SK-N-SH treated with all-trans-retinoic acid at 6 μM for 48 hours (cell line): ENCODE results near the gene SCRT2.

Experiments
- ATAC-seq: fragments of 200-7000 bp; cut with Tn5 transposase; 3 replicates; pipeline ENCODE4 v1.9.1; 2020; ENCODE audit warnings: mild to moderate bottlenecking, moderate library complexity
- ARNTL ChIP-seq: fragments of 450-650 bp; formaldehyde crosslinking; IDR thresholded peaks from 2 replicates; pipeline ENCODE4 v1.5.0; 2020; ENCODE audit warnings: low read depth, mild to moderate bottlenecking, moderate library complexity, borderline replicate concordance
- BACH2 ChIP-seq: fragments of 250-450 bp; sonication (Bioruptor Pico); IDR thresholded peaks from 2 replicates; pipeline ENCODE4 v1.9.0; 2021; ENCODE audit warnings: mild to moderate bottlenecking, borderline replicate concordance
- CSDC2 ChIP-seq: fragments of 250-450 bp; sonication (Bioruptor Pico); IDR thresholded peaks from 2 replicates; pipeline ENCODE4 v1.5.0; 2020; ENCODE audit warnings: mild to moderate bottlenecking, moderate library complexity
- ESRRG ChIP-seq: fragments of 250-450 bp; sonication (Bioruptor Pico); IDR thresholded peaks from 2 replicates; pipeline ENCODE4 v1.6.1; 2021; ENCODE audit warnings: mild to moderate bottlenecking
- GLIS3 ChIP-seq: fragments of 250-450 bp; sonication (Bioruptor Pico); IDR thresholded peaks from 2 replicates; pipeline ENCODE4 v1.5.0; 2020; ENCODE audit warnings: mild to moderate bottlenecking, moderate library complexity
- ISL1 ChIP-seq: fragments of 250-450 bp; sonication (Bioruptor Pico); IDR thresholded peaks from 2 replicates; pipeline ENCODE4 v2.1.2; 2022; ENCODE audit warnings: mild to moderate bottlenecking, moderate library complexity
- OSR1 ChIP-seq: fragments of 250-450 bp; sonication (Bioruptor Pico); IDR thresholded peaks from 2 replicates; pipeline ENCODE4 v1.8.0; 2022; ENCODE audit warnings: moderate library complexity, mild to moderate bottlenecking, inconsistent platforms
- PPARA ChIP-seq: fragments of 250-450 bp; sonication (Bioruptor Pico); IDR thresholded peaks from 2 replicates; pipeline ENCODE4 v1.5.0; 2020; ENCODE audit warnings: mild to moderate bottlenecking, borderline replicate concordance
- RARB ChIP-seq: fragments of 250-450 bp; sonication (Bioruptor Pico); IDR thresholded peaks from 2 replicates; pipeline ENCODE4 v1.8.0; 2021; ENCODE audit warnings: mild to moderate bottlenecking, moderate library complexity
- SNAI2 ChIP-seq: fragments of 250-450 bp; sonication (Bioruptor Pico); IDR thresholded peaks from 2 replicates; pipeline ENCODE4 v1.5.0; 2020; ENCODE audit warnings: mild to moderate bottlenecking, moderate library complexity
- TCF4 ChIP-seq: fragments of 250-450 bp; sonication (Bioruptor Pico); IDR thresholded peaks from 2 replicates; pipeline ENCODE4 v1.8.0; 2021; ENCODE audit warnings: mild to moderate bottlenecking, moderate library complexity, borderline replicate concordance
- TOX ChIP-seq: fragments of 250-450 bp; sonication (Bioruptor Pico); IDR thresholded peaks from 2 replicates; pipeline ENCODE4 v1.8.0; 2021; ENCODE audit warnings: mild to moderate bottlenecking, moderate library complexity, borderline replicate concordance
- ZC3H10 ChIP-seq: fragments of 250-450 bp; sonication (Bioruptor Pico); IDR thresholded peaks from 2 replicates; pipeline ENCODE4 v1.5.1; 2021; ENCODE audit warnings: mild to moderate bottlenecking, moderate library complexity
- ZFP3 ChIP-seq: fragments of 250-450 bp; sonication (Bioruptor Pico); IDR thresholded peaks from 2 replicates; pipeline ENCODE4 v1.5.0; 2020; ENCODE audit warnings: mild to moderate bottlenecking, moderate library complexity
- ZFP30 ChIP-seq: fragments of 450-650 bp; formaldehyde crosslinking; IDR thresholded peaks from 2 replicates; pipeline ENCODE4 v1.5.0; 2022; ENCODE audit warnings: mild to moderate bottlenecking, moderate library complexity
- ZNF565 ChIP-seq: fragments of 450-650 bp; formaldehyde crosslinking; conservative IDR thresholded peaks from 2 replicates; pipeline ENCODE4 v1.5.0; 2020; ENCODE audit warnings: low read depth, mild to moderate bottlenecking, moderate library complexity
- ZNF70 ChIP-seq: fragments of 450-650 bp; formaldehyde crosslinking; IDR thresholded peaks from 2 replicates; pipeline ENCODE4 v1.5.0; 2020; ENCODE audit warnings: mild to moderate bottlenecking, moderate library complexity
- ZNF8 ChIP-seq: fragments of 450-650 bp; formaldehyde crosslinking; IDR thresholded peaks from 2 replicates; pipeline ENCODE4 v1.5.0; 2020; ENCODE audit warnings: mild to moderate bottlenecking, moderate library complexity
- TF ChIP-seq, protein P1 (sequence below): fragments of 250-450 bp; sonication (Bioruptor Pico); IDR thresholded peaks from 2 replicates; pipeline ENCODE4 v1.8.0; 2020; ENCODE audit warnings: mild to moderate bottlenecking, moderate library complexity, borderline replicate concordance
- TF ChIP-seq, protein P2 (sequence below): fragments of 250-450 bp; sonication (Bioruptor Pico); IDR thresholded peaks from 2 replicates; pipeline ENCODE4 v1.8.0; 2021; ENCODE audit warnings: low read depth, mild to moderate bottlenecking, moderate library complexity, borderline replicate concordance
- TF ChIP-seq, protein P3 (sequence below): fragments of 250-450 bp; sonication (Bioruptor Pico); IDR thresholded peaks from 2 replicates; pipeline ENCODE4 v1.5.1; 2020; ENCODE audit warnings: low read depth, mild to moderate bottlenecking, moderate library complexity
- TF ChIP-seq, protein P4 (sequence below): fragments of 250-450 bp; sonication (Bioruptor Pico); IDR thresholded peaks from 2 replicates; pipeline ENCODE4 v1.5.1; 2021; ENCODE audit warnings: mild to moderate bottlenecking, moderate library complexity

Gene SCRT2

DNA sequence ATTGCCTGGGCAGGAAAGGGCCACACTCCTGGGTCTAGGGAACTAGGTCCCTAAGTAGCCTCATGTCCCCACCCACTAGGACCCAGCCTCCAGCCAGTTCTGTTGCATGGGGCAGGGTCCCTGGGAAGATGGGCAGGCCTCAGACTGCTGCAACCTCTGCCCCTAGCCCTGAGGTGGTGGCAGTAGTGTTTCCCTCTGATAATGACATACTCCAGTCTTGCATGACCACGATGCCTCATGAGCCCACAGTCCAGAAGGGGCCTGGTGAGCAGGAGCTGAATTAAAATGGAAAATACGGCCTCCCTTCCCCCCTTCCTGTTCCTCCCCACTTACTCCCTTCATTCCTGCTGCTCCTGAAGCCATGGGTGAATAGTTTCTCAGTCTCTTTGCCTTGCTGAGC, 36.0 kb upstream of the SCRT2 start:
- no peak for ATAC-seq
- TF ChIP-seq ZFP3 (CRISPR knock-in tag) (no peak), ZFP30 (CRISPR knock-in tag) (no peak), GLIS3 (no peak), TOX (CRISPR knock-in tag) (no peak), ZNF70 (no peak), RARB (no peak), ISL1 (CRISPR knock-in tag) (no peak), SNAI2 (CRISPR knock-in tag) (no peak), ESRRG (CRISPR knock-in tag) (no peak)
- TF ChIP-seq, protein P1, sequence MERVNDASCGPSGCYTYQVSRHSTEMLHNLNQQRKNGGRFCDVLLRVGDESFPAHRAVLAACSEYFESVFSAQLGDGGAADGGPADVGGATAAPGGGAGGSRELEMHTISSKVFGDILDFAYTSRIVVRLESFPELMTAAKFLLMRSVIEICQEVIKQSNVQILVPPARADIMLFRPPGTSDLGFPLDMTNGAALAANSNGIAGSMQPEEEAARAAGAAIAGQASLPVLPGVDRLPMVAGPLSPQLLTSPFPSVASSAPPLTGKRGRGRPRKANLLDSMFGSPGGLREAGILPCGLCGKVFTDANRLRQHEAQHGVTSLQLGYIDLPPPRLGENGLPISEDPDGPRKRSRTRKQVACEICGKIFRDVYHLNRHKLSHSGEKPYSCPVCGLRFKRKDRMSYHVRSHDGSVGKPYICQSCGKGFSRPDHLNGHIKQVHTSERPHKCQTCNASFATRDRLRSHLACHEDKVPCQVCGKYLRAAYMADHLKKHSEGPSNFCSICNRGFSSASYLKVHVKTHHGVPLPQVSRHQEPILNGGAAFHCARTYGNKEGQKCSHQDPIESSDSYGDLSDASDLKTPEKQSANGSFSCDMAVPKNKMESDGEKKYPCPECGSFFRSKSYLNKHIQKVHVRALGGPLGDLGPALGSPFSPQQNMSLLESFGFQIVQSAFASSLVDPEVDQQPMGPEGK (CRISPR knock-in tag), result no peak
- TF ChIP-seq, protein P2, sequence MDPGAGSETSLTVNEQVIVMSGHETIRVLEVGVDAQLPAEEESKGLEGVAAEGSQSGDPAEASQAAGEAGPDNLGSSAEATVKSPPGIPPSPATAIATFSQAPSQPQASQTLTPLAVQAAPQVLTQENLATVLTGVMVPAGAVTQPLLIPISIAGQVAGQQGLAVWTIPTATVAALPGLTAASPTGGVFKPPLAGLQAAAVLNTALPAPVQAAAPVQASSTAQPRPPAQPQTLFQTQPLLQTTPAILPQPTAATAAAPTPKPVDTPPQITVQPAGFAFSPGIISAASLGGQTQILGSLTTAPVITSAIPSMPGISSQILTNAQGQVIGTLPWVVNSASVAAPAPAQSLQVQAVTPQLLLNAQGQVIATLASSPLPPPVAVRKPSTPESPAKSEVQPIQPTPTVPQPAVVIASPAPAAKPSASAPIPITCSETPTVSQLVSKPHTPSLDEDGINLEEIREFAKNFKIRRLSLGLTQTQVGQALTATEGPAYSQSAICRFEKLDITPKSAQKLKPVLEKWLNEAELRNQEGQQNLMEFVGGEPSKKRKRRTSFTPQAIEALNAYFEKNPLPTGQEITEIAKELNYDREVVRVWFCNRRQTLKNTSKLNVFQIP (CRISPR knock-in tag), result no peak
- TF ChIP-seq, all 23 proteins: peak for 0

DNA sequence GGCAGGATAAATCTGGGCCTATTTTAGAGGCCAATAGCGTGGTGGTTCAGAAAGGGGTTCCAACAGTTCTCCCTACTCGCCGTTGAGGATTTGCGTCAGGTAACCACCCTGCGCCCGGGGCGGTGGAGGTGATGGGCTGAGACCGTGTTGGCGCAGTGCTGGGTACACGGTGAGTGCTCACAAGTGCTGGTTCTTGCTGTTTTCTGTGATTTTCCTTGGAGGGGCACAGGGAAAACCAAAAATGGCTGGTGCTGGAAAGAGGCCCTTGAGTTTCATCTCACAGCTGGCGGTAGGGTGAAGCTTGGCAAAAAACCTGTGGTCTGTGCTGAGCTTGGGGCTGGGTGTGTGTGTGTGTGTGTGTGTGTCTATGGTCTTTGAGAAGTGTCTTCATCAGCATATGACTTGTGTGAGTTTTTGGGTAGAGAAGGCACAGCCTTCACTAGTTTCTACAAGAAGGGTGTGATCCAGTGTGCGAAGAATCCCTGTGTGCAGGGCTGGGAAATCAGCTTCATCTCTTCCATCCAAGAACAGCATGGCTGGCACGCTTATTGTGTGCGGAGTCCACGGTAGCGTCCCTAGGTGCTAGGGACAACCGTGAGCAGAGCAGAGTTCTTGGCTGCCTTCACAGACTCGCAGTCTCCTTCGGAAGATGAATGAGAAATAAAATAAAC, 35.3 kb upstream of the SCRT2 start:
- TF ChIP-seq, protein P2 (CRISPR knock-in tag), result no peak
- TF ChIP-seq ZFP30 (CRISPR knock-in tag) (no peak), PPARA (no peak), CSDC2 (CRISPR knock-in tag) (no peak), OSR1 (CRISPR knock-in tag) (no peak), TOX (CRISPR knock-in tag) (no peak), RARB (no peak), TCF4 (CRISPR knock-in tag) (no peak), ZFP3 (CRISPR knock-in tag) (no peak), ISL1 (CRISPR knock-in tag) (no peak), ZNF8 (CRISPR knock-in tag) (no peak), ARNTL (CRISPR knock-in tag) (no peak), BACH2 (no peak), ZC3H10 (CRISPR knock-in tag) (no peak), ZNF565 (CRISPR knock-in tag) (no peak)
- TF ChIP-seq, protein P3, sequence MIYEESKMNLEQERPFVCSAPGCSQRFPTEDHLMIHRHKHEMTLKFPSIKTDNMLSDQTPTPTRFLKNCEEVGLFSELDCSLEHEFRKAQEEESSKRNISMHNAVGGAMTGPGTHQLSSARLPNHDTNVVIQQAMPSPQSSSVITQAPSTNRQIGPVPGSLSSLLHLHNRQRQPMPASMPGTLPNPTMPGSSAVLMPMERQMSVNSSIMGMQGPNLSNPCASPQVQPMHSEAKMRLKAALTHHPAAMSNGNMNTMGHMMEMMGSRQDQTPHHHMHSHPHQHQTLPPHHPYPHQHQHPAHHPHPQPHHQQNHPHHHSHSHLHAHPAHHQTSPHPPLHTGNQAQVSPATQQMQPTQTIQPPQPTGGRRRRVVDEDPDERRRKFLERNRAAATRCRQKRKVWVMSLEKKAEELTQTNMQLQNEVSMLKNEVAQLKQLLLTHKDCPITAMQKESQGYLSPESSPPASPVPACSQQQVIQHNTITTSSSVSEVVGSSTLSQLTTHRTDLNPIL, result no peak
- TF ChIP-seq, protein P4, sequence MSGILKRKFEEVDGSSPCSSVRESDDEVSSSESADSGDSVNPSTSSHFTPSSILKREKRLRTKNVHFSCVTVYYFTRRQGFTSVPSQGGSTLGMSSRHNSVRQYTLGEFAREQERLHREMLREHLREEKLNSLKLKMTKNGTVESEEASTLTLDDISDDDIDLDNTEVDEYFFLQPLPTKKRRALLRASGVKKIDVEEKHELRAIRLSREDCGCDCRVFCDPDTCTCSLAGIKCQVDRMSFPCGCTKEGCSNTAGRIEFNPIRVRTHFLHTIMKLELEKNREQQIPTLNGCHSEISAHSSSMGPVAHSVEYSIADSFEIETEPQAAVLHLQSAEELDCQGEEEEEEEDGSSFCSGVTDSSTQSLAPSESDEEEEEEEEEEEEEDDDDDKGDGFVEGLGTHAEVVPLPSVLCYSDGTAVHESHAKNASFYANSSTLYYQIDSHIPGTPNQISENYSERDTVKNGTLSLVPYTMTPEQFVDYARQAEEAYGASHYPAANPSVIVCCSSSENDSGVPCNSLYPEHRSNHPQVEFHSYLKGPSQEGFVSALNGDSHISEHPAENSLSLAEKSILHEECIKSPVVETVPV (CRISPR knock-in tag), result no peak
- TF ChIP-seq, all 23 proteins: peak for 0
- no peak for ATAC-seq

DNA sequence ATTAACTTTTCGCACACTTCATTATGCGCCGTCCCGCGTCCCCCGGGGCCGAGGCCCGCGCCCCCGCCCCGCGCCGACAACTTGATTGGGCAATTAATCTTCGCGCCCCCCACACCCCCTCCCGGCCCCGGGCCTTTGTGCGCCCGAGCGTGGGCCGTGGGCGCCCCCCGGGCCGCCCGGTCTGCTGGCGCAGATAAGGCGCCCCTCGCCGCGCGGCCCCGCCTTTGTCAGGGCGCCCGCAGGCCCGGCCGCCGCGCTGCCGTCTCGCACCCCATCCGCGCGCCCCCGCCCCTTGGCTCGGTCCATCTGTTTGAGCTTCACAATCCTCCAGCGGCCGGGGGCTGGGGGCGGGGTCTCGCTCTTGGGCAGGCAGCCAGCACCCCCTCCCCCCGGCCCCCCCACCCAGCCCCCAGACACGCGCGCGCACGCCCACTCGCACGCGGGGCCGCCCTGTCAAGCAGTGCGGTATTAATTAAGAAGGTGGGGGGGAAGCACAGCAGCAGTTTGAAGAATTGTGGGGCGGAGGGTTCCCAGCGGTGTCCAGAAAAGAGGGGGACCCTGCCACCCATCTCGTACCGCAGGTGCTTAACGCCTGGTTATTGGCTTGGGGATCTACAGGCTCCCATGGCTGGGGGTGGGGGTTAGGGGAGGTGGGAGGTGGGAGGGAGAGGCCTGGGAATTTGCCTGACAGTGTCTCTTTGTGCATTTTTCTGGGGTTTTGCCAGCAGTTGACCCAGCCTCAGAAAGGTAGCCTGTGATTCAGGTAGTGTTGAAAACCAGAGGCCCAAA, 34.6 kb upstream of the SCRT2 start:
- no peak for ATAC-seq

More for the DNA sequence above, 34.6 kb upstream of the SCRT2 start:
- TF ChIP-seq BACH2 (no peak), ZFP30 (CRISPR knock-in tag) (no peak), ESRRG (CRISPR knock-in tag) (no peak), ZNF8 (CRISPR knock-in tag) (no peak), TCF4 (CRISPR knock-in tag) (no peak), RARB (no peak), GLIS3 (no peak), TOX (CRISPR knock-in tag) (no peak), ZFP3 (CRISPR knock-in tag) (no peak), OSR1 (CRISPR knock-in tag) (no peak), ISL1 (CRISPR knock-in tag) (no peak), ZNF70 (no peak)
- TF ChIP-seq, protein P3, result no peak
- TF ChIP-seq, protein P2 (CRISPR knock-in tag), result no peak
- TF ChIP-seq, protein P4 (CRISPR knock-in tag), result no peak
